SU-DHL-6 (cell line): ENCODE data around the gene PTGR3.

ENCODE experiments used
- H2AFZ ChIP-seq: fragments of 200-600 bp; sonication (generic); 2 replicates; pipeline ENCODE4 v1.6.1; 2014; ENCODE audit warnings: low read depth, mild to moderate bottlenecking, moderate library complexity, mixed read lengths, antibody characterized with exemption, low read length; ENCODE audit not compliant: severe bottlenecking
- H3F3A ChIP-seq: fragments of 200-600 bp; shearing (Covaris generic); 2 replicates; pipeline ENCODE4 v1.6.0; 2016; ENCODE audit warnings: antibody characterized with exemption, mild to moderate bottlenecking; ENCODE audit not compliant: insufficient read depth
- H3K27ac ChIP-seq: fragments of 200-600 bp; sonication (generic); 2 replicates; pipeline ENCODE4 v1.5.1; 2016; ENCODE audit warnings: low read depth, mild to moderate bottlenecking, low read length, moderate library complexity, mixed read lengths
- H3K27me3 ChIP-seq: fragments of 200-600 bp; sonication (generic), shearing (Covaris generic); 2 replicates; pipeline ENCODE4 v1.6.0; 2014; ENCODE audit warnings: mild to moderate bottlenecking, low read length
- H3K36me3 ChIP-seq: fragments of 200-600 bp; sonication (generic); 2 replicates; pipeline ENCODE4 v1.6.1; 2014; ENCODE audit warnings: mild to moderate bottlenecking, low read length, mixed read lengths
- H3K4me2 ChIP-seq: fragments of 300-600, 200-600 bp; shearing (Covaris generic), sonication (generic); 2 replicates; pipeline ENCODE4 v1.6.0; 2014; ENCODE audit warnings: low read length, low read depth, mild to moderate bottlenecking; ENCODE audit not compliant: poor library complexity, severe bottlenecking
- H3K4me3 ChIP-seq: fragments of 200-600 bp; sonication (generic); 2 replicates; pipeline ENCODE4 v1.5.1; 2014; ENCODE audit warnings: antibody characterized with exemption, low read length, mild to moderate bottlenecking, mixed read lengths; ENCODE audit not compliant: insufficient read depth, poor library complexity, severe bottlenecking
- H3K79me2 ChIP-seq: fragments of 200-600 bp; sonication (generic); 2 replicates; pipeline ENCODE4 v1.6.1; 2014; ENCODE audit warnings: mild to moderate bottlenecking, low read length, moderate library complexity; ENCODE audit not compliant: insufficient read depth
- H3K9ac ChIP-seq: fragments of 200-600 bp; sonication (generic); 2 replicates; pipeline ENCODE4 v1.7.0; 2014; ENCODE audit warnings: mild to moderate bottlenecking, low read length
- H3K9me2 ChIP-seq: fragments of 200-600 bp; sonication (generic); replicated peaks from 2 replicates; pipeline ENCODE4 v1.6.1; 2014; ENCODE audit warnings: low read length; ENCODE audit not compliant: insufficient read depth
- H3K9me3 ChIP-seq: fragments of 200-600 bp; sonication (generic); 2 replicates; pipeline ENCODE4 v1.6.1; 2014; ENCODE audit warnings: low read length, mixed read lengths; ENCODE audit not compliant: insufficient read depth
- H4K20me1 ChIP-seq: fragments of 200-600 bp; sonication (generic); 2 replicates; pipeline ENCODE4 v1.6.1; 2014; ENCODE audit warnings: low read depth, mild to moderate bottlenecking, antibody characterized with exemption, low read length, moderate library complexity, mixed read lengths
- EZH2phosphoT487 ChIP-seq: fragments of 200-600 bp; sonication (generic), shearing (Covaris generic); conservative IDR thresholded peaks from 2 replicates; pipeline ENCODE4 v1.6.1; 2018; ENCODE audit warnings: mild to moderate bottlenecking, antibody characterized with exemption, low read length, moderate library complexity, mixed read lengths
- TF ChIP-seq, protein P1 (sequence below): fragments of 200-600 bp; sonication (generic); IDR thresholded peaks from one replicate; pipeline ENCODE4 v1.5.1; 2017; ENCODE audit warnings: antibody characterized with exemption, mild to moderate bottlenecking, low read length, moderate library complexity; ENCODE audit not compliant: insufficient read depth, poor library complexity, severe bottlenecking

The PTGR3 gene

DNA sequence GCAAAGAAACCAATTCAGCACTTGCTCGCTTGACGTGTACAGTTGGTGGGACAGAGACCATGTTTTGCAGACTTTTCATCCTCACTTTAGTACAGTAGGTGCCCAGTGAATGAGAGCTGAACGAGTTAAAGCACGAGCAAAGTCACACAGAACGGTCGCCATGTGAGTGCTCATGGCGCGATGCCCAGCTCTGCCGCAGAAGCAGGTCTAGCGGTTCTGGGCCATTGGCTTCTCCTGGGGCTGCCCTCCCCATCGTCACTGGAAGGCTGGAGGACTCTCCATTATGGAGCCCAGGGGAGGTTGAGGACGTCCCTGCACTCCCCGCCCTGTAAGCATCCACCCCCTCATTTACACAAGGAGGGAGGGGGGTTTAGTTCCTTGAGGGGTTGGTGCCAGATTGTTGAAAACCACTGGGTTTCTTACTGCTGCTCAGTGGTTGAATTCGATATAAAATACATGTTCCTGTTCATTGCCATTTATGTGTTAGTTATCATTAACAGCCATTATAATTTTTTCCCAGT is 24.9 kb downstream of the PTGR3 start:
- TF ChIP-seq, protein P1, sequence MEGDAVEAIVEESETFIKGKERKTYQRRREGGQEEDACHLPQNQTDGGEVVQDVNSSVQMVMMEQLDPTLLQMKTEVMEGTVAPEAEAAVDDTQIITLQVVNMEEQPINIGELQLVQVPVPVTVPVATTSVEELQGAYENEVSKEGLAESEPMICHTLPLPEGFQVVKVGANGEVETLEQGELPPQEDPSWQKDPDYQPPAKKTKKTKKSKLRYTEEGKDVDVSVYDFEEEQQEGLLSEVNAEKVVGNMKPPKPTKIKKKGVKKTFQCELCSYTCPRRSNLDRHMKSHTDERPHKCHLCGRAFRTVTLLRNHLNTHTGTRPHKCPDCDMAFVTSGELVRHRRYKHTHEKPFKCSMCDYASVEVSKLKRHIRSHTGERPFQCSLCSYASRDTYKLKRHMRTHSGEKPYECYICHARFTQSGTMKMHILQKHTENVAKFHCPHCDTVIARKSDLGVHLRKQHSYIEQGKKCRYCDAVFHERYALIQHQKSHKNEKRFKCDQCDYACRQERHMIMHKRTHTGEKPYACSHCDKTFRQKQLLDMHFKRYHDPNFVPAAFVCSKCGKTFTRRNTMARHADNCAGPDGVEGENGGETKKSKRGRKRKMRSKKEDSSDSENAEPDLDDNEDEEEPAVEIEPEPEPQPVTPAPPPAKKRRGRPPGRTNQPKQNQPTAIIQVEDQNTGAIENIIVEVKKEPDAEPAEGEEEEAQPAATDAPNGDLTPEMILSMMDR: no peak
- TF ChIP-seq EZH2phosphoT487: no peak
- H2AFZ ChIP-seq: no peak overlapping the region
- H3K79me2 ChIP-seq: no peaks in the 10 kb centered on the region
- no peak overlapping the region for H3K9ac ChIP-seq
- no peak overlapping the region for H3K4me2 ChIP-seq
- no peak overlapping the region for H3K27ac ChIP-seq
- H3K27me3 ChIP-seq: no peaks in the 10 kb centered on the region
- H3K36me3 ChIP-seq: no peaks in the 10 kb centered on the region
- H4K20me1 ChIP-seq: no peaks in the 10 kb centered on the region
- H3K4me3 ChIP-seq: no peak overlapping the region
- H3F3A ChIP-seq: no peaks in the 10 kb centered on the region
- no peaks in the 10 kb centered on the region for H3K9me2 ChIP-seq
- no peaks in the 10 kb centered on the region for H3K9me3 ChIP-seq

DNA sequence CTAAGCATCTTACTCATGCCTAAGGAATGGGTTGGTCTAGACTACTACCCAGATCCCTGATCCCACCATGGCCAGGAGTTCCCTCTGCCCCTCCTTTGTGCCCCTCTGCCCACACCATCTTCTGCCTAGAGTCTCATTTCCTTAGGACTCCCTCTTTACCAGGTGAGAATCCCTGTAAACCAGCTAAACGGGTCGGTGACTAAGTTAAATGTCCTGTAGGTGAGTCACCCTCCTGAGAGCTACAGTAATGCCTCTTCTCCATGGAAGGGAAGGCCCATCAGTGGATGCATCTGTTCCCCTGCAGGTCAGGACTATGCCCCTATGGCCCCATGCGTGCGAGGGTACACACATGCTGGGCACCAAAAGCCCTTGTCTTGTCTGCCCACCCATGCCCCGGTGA is 25.4 kb downstream of the PTGR3 start:
- no peak overlapping the region for H3K9ac ChIP-seq
- H3K79me2 ChIP-seq: no peaks in the 10 kb centered on the region
- H4K20me1 ChIP-seq: no peaks in the 10 kb centered on the region
- TF ChIP-seq EZH2phosphoT487: no peak
- TF ChIP-seq, protein P1: no peak
- no peaks in the 10 kb centered on the region for H3K36me3 ChIP-seq
- H3F3A ChIP-seq: no peaks in the 10 kb centered on the region
- no peaks in the 10 kb centered on the region for H3K9me3 ChIP-seq
- H3K27ac ChIP-seq: no peak overlapping the region
- H3K4me3 ChIP-seq: no peak overlapping the region
- H2AFZ ChIP-seq: no peak overlapping the region
- no peaks in the 10 kb centered on the region for H3K27me3 ChIP-seq
- no peaks in the 10 kb centered on the region for H3K9me2 ChIP-seq
- H3K4me2 ChIP-seq: no peak overlapping the region

GRCh38 chr18:75179819-75180600 is 28.9 kb downstream of the PTGR3 start:
- Histone ChIP-seq H3F3A (no peaks in the 10 kb centered on the region), H3K27me3 (no peaks in the 10 kb centered on the region), H3K9me2 (no peaks in the 10 kb centered on the region), H3K79me2 (no peaks in the 10 kb centered on the region), H3K9me3 (no peaks in the 10 kb centered on the region), H3K4me3 (no peak overlapping the region), H3K27ac (no peak overlapping the region), H3K36me3 (no peaks in the 10 kb centered on the region), H2AFZ (no peak overlapping the region), H4K20me1 (no peaks in the 10 kb centered on the region), H3K4me2 (no peak overlapping the region), H3K9ac (no peak overlapping the region)
- TF ChIP-seq, protein P1: no peak
- no peak for TF ChIP-seq EZH2phosphoT487
